Right renal pelvis (tissue), 4 donors: Measurements from ENCODE around the gene IL25. TPM values are rescaled to one million over a fixed set of nuclear protein-coding genes. Genes with fewer than 3 reads are reported as not detected.

Source experiments
- polyA plus RNA-seq, 4 donors: library from polyadenylated mRNA; unstranded; fragments of 120-200 nt; gene quantifications; one replicate each; pipeline ENCODE4 v1.2.1, GENCODE V29; 2013; ENCODE audit not compliant: insufficient read length in 4 of 4

IL25 gene
- polyA plus RNA-seq, 4 donors, result not detected

Other genes starting within 250 kb of the IL25 start
- 100 to 1,000 TPM in 1 of 4 donors, 10 to 100 TPM in 3; 88.7 to 100 (median 95.3) TPM for gene SLC7A8, start 189.1 kb upstream of the IL25 start, polyA plus RNA-seq
- 1 to 10 TPM; 1.1 to 1.8 (median 1.5) TPM for gene RNF212B, start 134.9 kb upstream of the IL25 start, polyA plus RNA-seq
- 10 to 100 TPM; 27.5 to 30.6 (median 28.2) TPM for gene HOMEZ, start 86.7 kb upstream of the IL25 start, polyA plus RNA-seq
- gene PPP1R3E, start 70.0 kb upstream of the IL25 start, polyA plus RNA-seq, result 10 to 100 TPM; 22.5 to 31.7 (median 25.0) TPM
- gene BCL2L2, start 66.0 kb upstream of the IL25 start, polyA plus RNA-seq, result 10 to 100 TPM; 40.1 to 43.1 (median 40.9) TPM
- 100 to 1,000 TPM; 243 to 268 (median 257) TPM for gene PABPN1, start 51.4 kb upstream of the IL25 start, polyA plus RNA-seq
- 10 to 100 TPM; 56.7 to 74.4 (median 61.3) TPM for gene SLC22A17, start 19.9 kb upstream of the IL25 start, polyA plus RNA-seq
- gene EFS, start 7.6 kb upstream of the IL25 start, polyA plus RNA-seq, result 10 to 100 TPM; 36.6 to 53.0 (median 40.1) TPM
- gene CMTM5, start 4.2 kb downstream of the IL25 start, polyA plus RNA-seq, result 1 to 10 TPM; 2.0 to 3.3 (median 2.9) TPM
- under 1 TPM; 0.17 to 0.24 (median 0.22) TPM for gene MYH6, start 35.5 kb downstream of the IL25 start, polyA plus RNA-seq
- gene MYH7, start 62.9 kb downstream of the IL25 start, polyA plus RNA-seq, result under 1 TPM; 0.19 to 0.32 (median 0.24) TPM
- 10 to 100 TPM; 62.3 to 67.5 (median 64.8) TPM for gene NGDN, start 96.9 kb downstream of the IL25 start, polyA plus RNA-seq
- gene ZFHX2, start 179.0 kb downstream of the IL25 start, polyA plus RNA-seq, result 1 to 10 TPM; 6.7 to 7.8 (median 6.9) TPM
- 10 to 100 TPM; 15.8 to 21.1 (median 17.3) TPM for gene THTPA, start 183.5 kb downstream of the IL25 start, polyA plus RNA-seq
- gene AP1G2, start 195.0 kb downstream of the IL25 start, polyA plus RNA-seq, result 10 to 100 TPM; 71.7 to 89.8 (median 78.0) TPM
- 10 to 100 TPM in 3 of 4 donors, 1 to 10 TPM in 1; 9.5 to 11.6 (median 10.7) TPM for gene JPH4, start 206.0 kb downstream of the IL25 start, polyA plus RNA-seq